ENCODE data around the gene CLCN5. TPM values are rescaled to one million over a fixed set of nuclear protein-coding genes. Genes with fewer than 3 reads are reported as not detected.
A peak's percentile ranks its signal among the peaks of the same experiment; 100 is the strongest.

The CLCN5 gene
- total RNA-seq (2014; rRNA removed; shearing (Covaris generic); ENCODE audit: low replicate concordance), result 0.76 and 0.86 TPM in 2 replicates

GRCh38 chrX:49922291-49923241 is at the start of gene CLCN5:
TSS of gene CLCN5 (plus strand) at chrX:49922596. CDS start at chrX:49925299, 2,703 bp downstream.
- peak; percentile 92 for DNase-seq
- no peaks in the 10 kb centered on the region for H3K9me3 ChIP-seq
- H3K4me3 ChIP-seq, result peak within 1 kb of the TSS; percentile 69
- no peaks in the 10 kb centered on the region for H3K36me3 ChIP-seq
- no peaks in the 10 kb centered on the region for H3K27me3 ChIP-seq

- Histone ChIP-seq H3K4me3 (no peak overlapping the region), H3K9me3 (no peaks in the 10 kb centered on the region), H3K36me3 (no peaks in the 10 kb centered on the region), H3K27me3 (no peaks in the 10 kb centered on the region)
- DNase-seq, result no peak
Measured at GRCh38 chrX:49876750-49877149, 45.6 kb upstream of the CLCN5 start.

GRCh38 chrX:49877397-49878101 is 44.8 kb upstream of the CLCN5 start:
- Histone ChIP-seq H3K9me3 (no peaks in the 10 kb centered on the region), H3K27me3 (no peaks in the 10 kb centered on the region), H3K4me3 (no peak overlapping the region), H3K36me3 (no peaks in the 10 kb centered on the region)
- DNase-seq, result no peak

GRCh38 chrX:49878128-49878833 is 44.1 kb upstream of the CLCN5 start:
- no peaks in the 10 kb centered on the region for H3K36me3 ChIP-seq
- no peaks in the 10 kb centered on the region for H3K27me3 ChIP-seq
- DNase-seq, result no peak

GRCh38 chrX:49878834-49879655 is 43.4 kb upstream of the CLCN5 start, which contains the start of gene USP27X:
TSS of gene USP27X (plus strand) at chrX:49879484. CDS start at chrX:49880308, 824 bp downstream.
- H3K36me3 ChIP-seq, result no peaks in the 10 kb centered on the region
- peak within 1 kb of the TSS; percentile 58 for H3K4me3 ChIP-seq
- peak; percentile 72 for DNase-seq
- H3K9me3 ChIP-seq, result no peaks in the 10 kb centered on the region
- H3K27me3 ChIP-seq, result no peaks in the 10 kb centered on the region

More at GRCh38 chrX:49878128-49878833, 44.1 kb upstream of the CLCN5 start:
- Histone ChIP-seq H3K9me3 (no peaks in the 10 kb centered on the region), H3K4me3 (peak overlapping the region; percentile 58)

- H3K9me3 ChIP-seq, result no peaks in the 10 kb centered on the region
- H3K36me3 ChIP-seq, result no peaks in the 10 kb centered on the region
- peak overlapping the region; percentile 58 for H3K4me3 ChIP-seq
- no peaks in the 10 kb centered on the region for H3K27me3 ChIP-seq
- no peak for DNase-seq
Measured at GRCh38 chrX:49879656-49880277, 42.6 kb upstream of the CLCN5 start.

GRCh38 chrX:49880668-49881067 is 41.7 kb upstream of the CLCN5 start:
- Histone ChIP-seq H3K36me3 (no peaks in the 10 kb centered on the region), H3K4me3 (no peak overlapping the region), H3K9me3 (no peaks in the 10 kb centered on the region), H3K27me3 (no peaks in the 10 kb centered on the region)
- DNase-seq, result no peak

GRCh38 chrX:49884290-49884862 is 38.0 kb upstream of the CLCN5 start:
- H3K27me3 ChIP-seq, result no peaks in the 10 kb centered on the region
- H3K9me3 ChIP-seq, result no peaks in the 10 kb centered on the region
- H3K4me3 ChIP-seq, result no peak overlapping the region
- no peaks in the 10 kb centered on the region for H3K36me3 ChIP-seq
- DNase-seq, result peak; percentile 36

- Histone ChIP-seq H3K27me3 (no peaks in the 10 kb centered on the region), H3K36me3 (no peaks in the 10 kb centered on the region), H3K4me3 (no peak overlapping the region), H3K9me3 (no peaks in the 10 kb centered on the region)
- no peak for DNase-seq
Measured at GRCh38 chrX:49892542-49892941, 29.9 kb upstream of the CLCN5 start.

GRCh38 chrX:49896951-49897350 is 25.4 kb upstream of the CLCN5 start:
- Histone ChIP-seq H3K4me3 (no peak overlapping the region), H3K9me3 (no peaks in the 10 kb centered on the region), H3K36me3 (no peaks in the 10 kb centered on the region), H3K27me3 (no peaks in the 10 kb centered on the region; the same call in 1 of the 2 replicates)
- DNase-seq, result no peak

- Histone ChIP-seq H3K27me3 (no peaks in the 10 kb centered on the region; the same call in 1 of the 2 replicates), H3K4me3 (no peak overlapping the region), H3K9me3 (no peaks in the 10 kb centered on the region), H3K36me3 (no peaks in the 10 kb centered on the region)
- DNase-seq, result no peak
Measured at GRCh38 chrX:49901048-49901447, 21.3 kb upstream of the CLCN5 start.

- no peak overlapping the region for H3K4me3 ChIP-seq
- H3K36me3 ChIP-seq, result no peaks in the 10 kb centered on the region
- no peaks in the 10 kb centered on the region for H3K9me3 ChIP-seq
- H3K27me3 ChIP-seq, result no peaks in the 10 kb centered on the region
- no peak for DNase-seq
Measured at GRCh38 chrX:49910344-49910743, 12.1 kb upstream of the CLCN5 start.

GRCh38 chrX:49912086-49912485 is 10.3 kb upstream of the CLCN5 start:
- no peak for DNase-seq
- no peaks in the 10 kb centered on the region for H3K27me3 ChIP-seq

GRCh38 chrX:49912861-49913260 is 9.5 kb upstream of the CLCN5 start:
- Histone ChIP-seq H3K36me3 (no peaks in the 10 kb centered on the region), H3K9me3 (no peaks in the 10 kb centered on the region), H3K4me3 (no peak overlapping the region), H3K27me3 (no peaks in the 10 kb centered on the region)
- DNase-seq, result no peak

More at GRCh38 chrX:49912086-49912485, 10.3 kb upstream of the CLCN5 start:
- no peaks in the 10 kb centered on the region for H3K36me3 ChIP-seq
- no peak overlapping the region for H3K4me3 ChIP-seq
- no peaks in the 10 kb centered on the region for H3K9me3 ChIP-seq
